A549 (cell line): ENCODE data around the gene ZKSCAN1. TPM values are rescaled to one million over a fixed set of nuclear protein-coding genes. Genes with fewer than 3 reads are reported as not detected.
"Not testable (repeated sequence)": the region's sequence is repeated elsewhere in the genome, so short reads cannot be mapped to it uniquely, and the experiment has no call there.

Experiments used
- ATAC-seq, 2 experiments: fragments of 200-7000 bp in 1 of 2; fragments of >200 bp in 1 of 2; cut with Nextera tagmentation in 1 of 2; cut with Tn5 transposase in 1 of 2; 3 replicates each; pipeline versions ENCODE4 v1.8.0 to v1.9.1; 2018 to 2020; ENCODE audit warnings: mild to moderate bottlenecking in 1 of 2, moderate library complexity in 1 of 2
- CTCF ChIA-PET: fragments of 300-600 bp; sonication (Branson Sonifier 250); formaldehyde crosslinking; extraction: SDS; loops from one replicate; lab custom pipeline; 2021; ENCODE audit warnings: antibody characterized with exemption, inconsistent platforms; lab: Yijun Ruan, JAX
- POLR2A ChIA-PET: fragments of 350-600 bp; formaldehyde crosslinking; extraction: SDS; loops from one replicate; lab custom pipeline; 2021; ENCODE audit warnings: antibody characterized with exemption, inconsistent platforms; lab: Yijun Ruan, JAX
- DNase-seq, 2 experiments: peaks; one replicate each; pipeline versions ENCODE4 v3.0.0 to v3.0.0-alpha.2; 2011 to 2016; ENCODE audit warnings: low read depth in 1 of 2, low spot score in 1 of 2
- FAIRE-seq: peaks from 2 replicates; lab custom pipeline; 2011; peaks lifted over from hg19 to GRCh38; lab: Jason Lieb, UNC
- H3K27ac ChIP-seq, 2 experiments: fragments of >200 bp; sonication (Bioruptor Twin); formaldehyde crosslinking; 3 replicates each; pipeline ENCODE4 v1.5.1; 2016 to 2017
- H3K4me1 ChIP-seq: fragments of >200 bp; sonication (Bioruptor Twin); formaldehyde crosslinking; 3 replicates; pipeline ENCODE4 v1.6.1; 2016
- H3K4me2 ChIP-seq: fragments of >200 bp; sonication (Bioruptor Twin); formaldehyde crosslinking; 3 replicates; pipeline ENCODE4 v1.6.1; 2016
- H3K4me3 ChIP-seq: fragments of >200 bp; sonication (Bioruptor Twin); formaldehyde crosslinking; 3 replicates; pipeline ENCODE4 v1.5.1; 2016
- H3K9me3 ChIP-seq: fragments of >200 bp; sonication (Bioruptor Twin); formaldehyde crosslinking; 3 replicates; pipeline ENCODE4 v1.6.1; 2016
- CBX2 ChIP-seq: fragments of 200-600 bp; sonication (generic); IDR thresholded peaks from 2 replicates; pipeline ENCODE4 v1.6.1; 2016; ENCODE audit warnings: low read depth, mild to moderate bottlenecking, borderline replicate concordance
- EHMT2 ChIP-seq: fragments of 200-600 bp; sonication (generic); IDR thresholded peaks from 2 replicates; pipeline ENCODE4 v1.6.1; 2016; ENCODE audit warnings: antibody characterized with exemption, low read depth, mild to moderate bottlenecking, moderate library complexity
- ESRRA ChIP-seq: fragments of 150-350 bp; IDR thresholded peaks from 2 replicates; pipeline ENCODE4 v1.6.1; 2014; ENCODE audit warnings: mild to moderate bottlenecking, low read length, borderline replicate concordance
- GATA3 ChIP-seq: IDR thresholded peaks from 2 replicates; pipeline ENCODE4 v1.6.1; 2012; ENCODE audit warnings: borderline replicate concordance
- HOXB5 ChIP-seq: fragments of 250-450 bp; sonication (Bioruptor Pico); IDR thresholded peaks from 2 replicates; pipeline ENCODE4 v1.5.0; 2020; ENCODE audit warnings: mild to moderate bottlenecking, moderate library complexity
- JUN ChIP-seq, 2 experiments: fragments of >200 bp; sonication (Bioruptor Twin); formaldehyde crosslinking; IDR thresholded peaks; 2 replicates in 1 of 2; 3 replicates in 1 of 2; pipeline ENCODE4 v1.6.1; 2016 to 2017
- KDM5A ChIP-seq: fragments of 200-600 bp; sonication (generic); IDR thresholded peaks from 2 replicates; pipeline ENCODE4 v1.6.1; 2016; ENCODE audit warnings: antibody characterized with exemption, mild to moderate bottlenecking
- MAFK ChIP-seq: fragments of 450-650 bp; IDR thresholded peaks from 2 replicates; pipeline ENCODE4 v1.6.1; 2014; ENCODE audit not compliant: partially characterized antibody
- POLR2AphosphoS2 ChIP-seq: conservative IDR thresholded peaks from 2 replicates; pipeline ENCODE4 v1.6.1; 2012; ENCODE audit warnings: low read length, improper control_type of control experiment, inconsistent platforms
- RARB ChIP-seq: fragments of 250-450 bp; sonication (Bioruptor Pico); IDR thresholded peaks from 2 replicates; pipeline ENCODE4 v1.8.0; 2021; ENCODE audit warnings: mild to moderate bottlenecking, moderate library complexity
- RCOR1 ChIP-seq: fragments of 150-350 bp; IDR thresholded peaks from 2 replicates; pipeline ENCODE4 v1.6.1; 2014; ENCODE audit warnings: antibody characterized with exemption, low read length, low read depth
- RFX5 ChIP-seq: fragments of 450-650 bp; IDR thresholded peaks from 2 replicates; pipeline ENCODE4 v1.7.1; 2014; ENCODE audit warnings: antibody characterized with exemption, mild to moderate bottlenecking, moderate library complexity
- RNF2 ChIP-seq: fragments of 200-600 bp; sonication (generic); IDR thresholded peaks from 2 replicates; pipeline ENCODE4 v1.6.1; 2016; ENCODE audit warnings: low read depth, mild to moderate bottlenecking, antibody characterized with exemption, moderate library complexity, borderline replicate concordance
- SREBF2 ChIP-seq: fragments of 450-650 bp; IDR thresholded peaks from 2 replicates; pipeline ENCODE4 v1.6.1; 2014; ENCODE audit warnings: mild to moderate bottlenecking, moderate library complexity
- ZFP36 ChIP-seq: fragments of 450-650 bp; IDR thresholded peaks from 2 replicates; pipeline ENCODE4 v1.6.1; 2014; ENCODE audit warnings: borderline replicate concordance; ENCODE audit not compliant: partially characterized antibody
- WGBS: methylation state at CpG from one replicate; pipeline ENCODE4 v1.1.6; 2017; ENCODE audit errors: missing lambda C conversion rate; 5-methylcytosine and 5-hydroxymethylcytosine counted together
- polyA plus RNA-seq, 4 experiments: library from polyadenylated mRNA; depleted of rRNA in 3 of 4; stranded (reverse); fragments of >200 nt; fragmentation: RNase III in 1 of 4; extraction: RNeasy Plus Mini Kit Qiagen cat#74134 plus additional on column Dnase treatment in 1 of 4; gene quantifications; 2 replicates in 3 of 4; 3 replicates in 1 of 4; pipeline ENCODE4 v1.2.3, GENCODE V29; 2011 to 2017
- TF ChIP-seq, protein P1 (sequence below): IDR thresholded peaks from 2 replicates; pipeline ENCODE4 v1.6.1; 2012
- TF ChIP-seq, protein P2 (sequence below): fragments of >200 bp; sonication (Bioruptor Twin); formaldehyde crosslinking; IDR thresholded peaks from 3 replicates; pipeline ENCODE4 v1.5.1; 2016
- TF ChIP-seq, protein P3 (sequence below): fragments of 250-450 bp; sonication (Bioruptor Pico); IDR thresholded peaks from 2 replicates; pipeline ENCODE4 v1.5.0; 2021; ENCODE audit warnings: mild to moderate bottlenecking, moderate library complexity, borderline replicate concordance
- TF ChIP-seq, protein P4 (sequence below): fragments of >200 bp; sonication (Bioruptor Twin); formaldehyde crosslinking; IDR thresholded peaks from 2 replicates; pipeline ENCODE4 v1.6.1; 2016
- TF ChIP-seq, protein P5 (sequence below): fragments of 150-350 bp; IDR thresholded peaks from 2 replicates; pipeline ENCODE4 v1.6.1; 2014; ENCODE audit warnings: low read depth, mild to moderate bottlenecking, low read length

Gene ZKSCAN1
- polyA plus RNA-seq, 2 of the 4 experiments (the other 2 are of a cell fraction): 11.4 to 23.9 TPM

DNA sequence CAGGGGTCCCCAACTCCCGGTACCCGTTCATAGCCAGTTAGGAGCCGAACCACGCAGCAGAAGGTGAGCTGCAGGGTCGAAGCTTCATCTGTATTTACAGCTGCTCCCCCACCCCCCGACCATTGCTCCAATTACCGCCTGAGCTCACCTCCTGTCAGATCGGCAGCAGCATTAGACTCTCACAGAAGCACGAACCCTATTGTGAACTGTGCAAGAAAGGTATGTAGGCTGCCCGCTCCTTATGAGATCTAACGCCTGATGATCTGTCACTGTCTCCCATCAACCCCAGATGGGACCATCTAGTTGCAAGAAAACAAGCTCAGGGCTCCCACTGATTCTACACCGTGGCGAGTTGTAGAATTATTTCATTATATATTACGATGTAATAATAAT is 24.9 kb upstream of the ZKSCAN1 start (continued):
- TF ChIP-seq RFX5: no peak

DNA sequence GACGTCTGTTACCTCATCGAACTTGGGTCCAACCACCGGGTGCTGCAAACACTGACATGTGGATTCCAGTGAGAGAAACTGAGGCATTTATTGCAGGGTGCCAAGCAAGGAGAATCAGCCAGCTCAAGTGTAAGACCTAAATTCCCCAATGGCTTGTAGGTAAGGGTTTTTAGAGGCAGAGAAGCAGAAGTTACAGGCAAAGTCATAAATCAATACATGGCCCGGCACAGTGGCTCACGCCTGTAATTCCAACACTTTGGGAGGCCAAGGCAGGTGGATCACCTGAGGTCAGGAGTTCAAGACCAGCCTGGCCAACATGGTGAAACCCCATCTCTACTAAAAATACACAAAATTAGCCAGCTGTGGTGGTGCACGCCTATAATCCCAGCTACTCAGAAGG is 23.9 kb upstream of the ZKSCAN1 start:
- ATAC-seq, H3K4me2 ChIP-seq, FAIRE-seq, POLR2A ChIA-PET, H3K4me1 ChIP-seq, H3K9me3 ChIP-seq, H3K4me3 ChIP-seq, H3K27ac ChIP-seq, DNase-seq: not testable (repeated sequence)
- WGBS: 59% methylated on average over 6 of the region's 6 CpGs
- CTCF ChIA-PET: interaction anchor here (0.7 to 10.1 kb wide), 15 partner anchors 13 to 393 kb away, joined by 3 to 155 read pairs (median 9); partner anchors contain the start of genes AZGP1, GJC3, TMEM225B and ZKSCAN1

DNA sequence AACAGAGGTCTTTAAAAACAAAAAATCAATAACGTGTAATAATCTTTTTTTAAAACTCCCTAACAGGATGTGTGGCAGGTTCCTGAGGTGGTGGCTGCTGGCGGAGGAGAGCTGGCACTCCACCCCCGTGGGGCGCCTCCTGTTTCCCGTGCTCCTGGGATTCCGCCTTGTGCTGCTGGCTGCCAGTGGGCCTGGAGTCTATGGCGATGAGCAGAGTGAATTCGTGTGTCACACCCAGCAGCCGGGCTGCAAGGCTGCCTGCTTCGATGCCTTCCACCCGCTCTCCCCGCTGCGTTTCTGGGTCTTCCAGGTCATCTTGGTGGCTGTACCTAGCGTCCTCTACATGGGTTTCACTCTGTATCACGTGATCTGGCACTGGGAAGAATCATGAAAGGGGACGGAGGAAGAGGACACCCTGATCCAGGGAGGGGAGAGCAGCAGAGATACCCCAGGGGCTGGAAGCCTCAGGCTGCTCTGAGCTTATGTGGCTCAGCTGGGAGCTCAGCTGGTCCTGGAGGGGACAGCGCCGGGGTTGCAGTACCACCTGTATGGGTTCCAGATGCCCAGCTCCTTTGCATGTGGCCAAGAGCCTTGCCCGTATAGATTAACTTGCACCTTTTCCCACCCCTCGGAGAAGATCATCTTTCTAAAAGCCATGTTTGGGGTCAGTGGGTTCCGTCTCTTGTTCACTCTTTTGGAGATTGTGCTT is 22.9 kb upstream of the ZKSCAN1 start:
- no peaks in the 10 kb centered on the region for H3K4me1 ChIP-seq
- POLR2A ChIA-PET: no interaction called here
- TF ChIP-seq HOXB5 (CRISPR knock-in tag) (no peak), KDM5A (no peak), CBX2 (no peak), RCOR1 (no peak), RNF2 (no peak), GATA3 (no peak), SREBF2 (no peak), POLR2AphosphoS2 (no peak), EHMT2 (no peak), ZFP36 (no peak), RARB (CRISPR knock-in tag) (no peak), JUN (IDR thresholded peaks at IDR 0.05) (no peak), ESRRA (no peak), MAFK (no peak)
- TF ChIP-seq, protein P1, sequence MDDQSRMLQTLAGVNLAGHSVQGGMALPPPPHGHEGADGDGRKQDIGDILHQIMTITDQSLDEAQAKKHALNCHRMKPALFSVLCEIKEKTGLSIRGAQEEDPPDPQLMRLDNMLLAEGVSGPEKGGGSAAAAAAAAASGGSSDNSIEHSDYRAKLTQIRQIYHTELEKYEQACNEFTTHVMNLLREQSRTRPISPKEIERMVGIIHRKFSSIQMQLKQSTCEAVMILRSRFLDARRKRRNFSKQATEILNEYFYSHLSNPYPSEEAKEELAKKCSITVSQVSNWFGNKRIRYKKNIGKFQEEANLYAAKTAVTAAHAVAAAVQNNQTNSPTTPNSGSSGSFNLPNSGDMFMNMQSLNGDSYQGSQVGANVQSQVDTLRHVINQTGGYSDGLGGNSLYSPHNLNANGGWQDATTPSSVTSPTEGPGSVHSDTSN: no peak
- TF ChIP-seq, protein P2, sequence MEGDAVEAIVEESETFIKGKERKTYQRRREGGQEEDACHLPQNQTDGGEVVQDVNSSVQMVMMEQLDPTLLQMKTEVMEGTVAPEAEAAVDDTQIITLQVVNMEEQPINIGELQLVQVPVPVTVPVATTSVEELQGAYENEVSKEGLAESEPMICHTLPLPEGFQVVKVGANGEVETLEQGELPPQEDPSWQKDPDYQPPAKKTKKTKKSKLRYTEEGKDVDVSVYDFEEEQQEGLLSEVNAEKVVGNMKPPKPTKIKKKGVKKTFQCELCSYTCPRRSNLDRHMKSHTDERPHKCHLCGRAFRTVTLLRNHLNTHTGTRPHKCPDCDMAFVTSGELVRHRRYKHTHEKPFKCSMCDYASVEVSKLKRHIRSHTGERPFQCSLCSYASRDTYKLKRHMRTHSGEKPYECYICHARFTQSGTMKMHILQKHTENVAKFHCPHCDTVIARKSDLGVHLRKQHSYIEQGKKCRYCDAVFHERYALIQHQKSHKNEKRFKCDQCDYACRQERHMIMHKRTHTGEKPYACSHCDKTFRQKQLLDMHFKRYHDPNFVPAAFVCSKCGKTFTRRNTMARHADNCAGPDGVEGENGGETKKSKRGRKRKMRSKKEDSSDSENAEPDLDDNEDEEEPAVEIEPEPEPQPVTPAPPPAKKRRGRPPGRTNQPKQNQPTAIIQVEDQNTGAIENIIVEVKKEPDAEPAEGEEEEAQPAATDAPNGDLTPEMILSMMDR: no peak
- TF ChIP-seq, protein P3, sequence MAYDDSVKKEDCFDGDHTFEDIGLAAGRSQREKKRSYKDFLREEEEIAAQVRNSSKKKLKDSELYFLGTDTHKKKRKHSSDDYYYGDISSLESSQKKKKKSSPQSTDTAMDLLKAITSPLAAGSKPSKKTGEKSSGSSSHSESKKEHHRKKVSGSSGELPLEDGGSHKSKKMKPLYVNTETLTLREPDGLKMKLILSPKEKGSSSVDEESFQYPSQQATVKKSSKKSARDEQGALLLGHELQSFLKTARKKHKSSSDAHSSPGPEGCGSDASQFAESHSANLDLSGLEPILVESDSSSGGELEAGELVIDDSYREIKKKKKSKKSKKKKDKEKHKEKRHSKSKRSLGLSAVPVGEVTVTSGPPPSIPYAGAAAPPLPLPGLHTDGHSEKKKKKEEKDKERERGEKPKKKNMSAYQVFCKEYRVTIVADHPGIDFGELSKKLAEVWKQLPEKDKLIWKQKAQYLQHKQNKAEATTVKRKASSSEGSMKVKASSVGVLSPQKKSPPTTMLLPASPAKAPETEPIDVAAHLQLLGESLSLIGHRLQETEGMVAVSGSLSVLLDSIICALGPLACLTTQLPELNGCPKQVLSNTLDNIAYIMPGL (CRISPR knock-in tag): no peak
- TF ChIP-seq, protein P4, sequence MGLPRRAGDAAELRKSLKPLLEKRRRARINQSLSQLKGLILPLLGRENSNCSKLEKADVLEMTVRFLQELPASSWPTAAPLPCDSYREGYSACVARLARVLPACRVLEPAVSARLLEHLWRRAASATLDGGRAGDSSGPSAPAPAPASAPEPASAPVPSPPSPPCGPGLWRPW: no peak
- TF ChIP-seq, protein P5, sequence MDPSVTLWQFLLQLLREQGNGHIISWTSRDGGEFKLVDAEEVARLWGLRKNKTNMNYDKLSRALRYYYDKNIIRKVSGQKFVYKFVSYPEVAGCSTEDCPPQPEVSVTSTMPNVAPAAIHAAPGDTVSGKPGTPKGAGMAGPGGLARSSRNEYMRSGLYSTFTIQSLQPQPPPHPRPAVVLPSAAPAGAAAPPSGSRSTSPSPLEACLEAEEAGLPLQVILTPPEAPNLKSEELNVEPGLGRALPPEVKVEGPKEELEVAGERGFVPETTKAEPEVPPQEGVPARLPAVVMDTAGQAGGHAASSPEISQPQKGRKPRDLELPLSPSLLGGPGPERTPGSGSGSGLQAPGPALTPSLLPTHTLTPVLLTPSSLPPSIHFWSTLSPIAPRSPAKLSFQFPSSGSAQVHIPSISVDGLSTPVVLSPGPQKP: no peak
- no peaks in the 10 kb centered on the region for H3K9me3 ChIP-seq
- DNase-seq (no peak), ATAC-seq (peak in 1 of 2 experiments; percentile 44; a peak in 2 of 6 replicates), FAIRE-seq (no peak)
- H3K27ac ChIP-seq: no peak overlapping the region
- H3K4me3 ChIP-seq: no peak overlapping the region
- H3K4me2 ChIP-seq: no peak overlapping the region
- WGBS: 68% methylated on average over 21 of the region's 21 CpGs
- CTCF ChIA-PET: interaction anchor here (0.5 to 10.1 kb wide), 13 partner anchors 14 to 544 kb away, joined by 3 to 155 read pairs (median 12); partner anchors contain the start of genes AZGP1, FAM200A, GJC3 and ZKSCAN1
